Lower leg skin (tissue), 4 donors: ENCODE measurements around the gene KCNQ2. TPM values are rescaled to one million over a fixed set of nuclear protein-coding genes. Genes with fewer than 3 reads are reported as not detected.

Experiments used
- DNase-seq, 2 donors: peaks; one replicate each; pipeline ENCODE4 v3.0.0-alpha.2; 2019; ENCODE audit warnings: low spot score in 2 of 2
- H3K4me3 ChIP-seq: fragments of 200-600 bp; sonication (generic); 2 replicates; pipeline ENCODE4 v1.5.1; 2017; ENCODE audit warnings: mild to moderate bottlenecking, low read depth; ENCODE audit not compliant: poor library complexity, severe bottlenecking
- POLR2A ChIP-seq, 2 donors: fragments of 450-650 bp; IDR thresholded peaks; one replicate each; pipeline ENCODE4 v1.6.1; 2016 to 2017; ENCODE audit warnings: antibody characterized with exemption in 2 of 2, mild to moderate bottlenecking in 1 of 2, moderate library complexity in 1 of 2
- WGBS, 2 donors: methylation state at CpG; one replicate each; pipeline ENCODE4 v1.1.5; 2018; 5-methylcytosine and 5-hydroxymethylcytosine counted together
- intact Hi-C: fragments of 100-400 bp; cut with DNase I; formaldehyde crosslinking; loops from one replicate; pipeline ENCODE4 v1.15.0; 2023; ENCODE audit warnings: low total_unique reads
- total RNA-seq, 4 donors: library from RNA; depleted of rRNA; stranded (reverse); fragments of >200 nt; gene quantifications; one replicate each; pipeline ENCODE4 v1.1.0, GENCODE V29; 2016
- TF ChIP-seq, protein P1 (sequence below), 3 donors: fragments of 450-650 bp; IDR thresholded peaks; one replicate each; pipeline ENCODE4 v1.5.1; 2016; ENCODE audit warnings: antibody characterized with exemption in 3 of 3, mild to moderate bottlenecking in 3 of 3, moderate library complexity in 2 of 3

Gene KCNQ2
- total RNA-seq, 4 donors from 2014 or later = not detected

DNA sequence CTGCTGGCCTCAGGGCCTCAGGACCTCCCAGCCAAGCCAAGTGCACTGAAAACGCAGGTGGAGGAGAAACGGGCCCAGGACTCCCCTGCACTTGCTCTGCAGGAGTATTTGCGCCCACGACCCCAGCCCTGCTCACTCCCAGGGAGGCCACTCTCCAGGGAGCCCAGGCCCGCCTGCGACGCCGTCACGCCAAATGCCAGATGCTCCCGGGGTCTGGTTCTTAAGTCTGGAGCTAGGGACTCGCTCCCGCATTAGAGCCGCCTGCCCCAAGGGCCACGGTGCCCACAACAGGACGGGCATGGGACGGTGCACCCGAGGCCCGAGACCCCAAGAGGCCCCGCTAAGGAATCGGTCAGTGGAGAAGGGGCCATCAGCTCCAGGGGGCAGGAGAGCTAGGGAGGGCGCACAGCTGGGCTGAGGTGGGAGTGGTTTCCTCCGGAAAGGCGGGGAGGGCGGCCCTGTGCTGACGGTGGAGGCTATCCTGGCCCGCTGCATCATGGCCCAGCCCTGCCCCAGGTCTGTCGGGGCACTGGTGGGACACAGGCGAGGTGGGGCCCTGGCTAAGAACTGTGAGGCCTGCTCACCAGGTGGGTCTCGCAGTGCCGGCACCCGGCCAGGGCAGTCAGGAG, 67.2 kb downstream of the KCNQ2 start:
- TF ChIP-seq, protein P1, sequence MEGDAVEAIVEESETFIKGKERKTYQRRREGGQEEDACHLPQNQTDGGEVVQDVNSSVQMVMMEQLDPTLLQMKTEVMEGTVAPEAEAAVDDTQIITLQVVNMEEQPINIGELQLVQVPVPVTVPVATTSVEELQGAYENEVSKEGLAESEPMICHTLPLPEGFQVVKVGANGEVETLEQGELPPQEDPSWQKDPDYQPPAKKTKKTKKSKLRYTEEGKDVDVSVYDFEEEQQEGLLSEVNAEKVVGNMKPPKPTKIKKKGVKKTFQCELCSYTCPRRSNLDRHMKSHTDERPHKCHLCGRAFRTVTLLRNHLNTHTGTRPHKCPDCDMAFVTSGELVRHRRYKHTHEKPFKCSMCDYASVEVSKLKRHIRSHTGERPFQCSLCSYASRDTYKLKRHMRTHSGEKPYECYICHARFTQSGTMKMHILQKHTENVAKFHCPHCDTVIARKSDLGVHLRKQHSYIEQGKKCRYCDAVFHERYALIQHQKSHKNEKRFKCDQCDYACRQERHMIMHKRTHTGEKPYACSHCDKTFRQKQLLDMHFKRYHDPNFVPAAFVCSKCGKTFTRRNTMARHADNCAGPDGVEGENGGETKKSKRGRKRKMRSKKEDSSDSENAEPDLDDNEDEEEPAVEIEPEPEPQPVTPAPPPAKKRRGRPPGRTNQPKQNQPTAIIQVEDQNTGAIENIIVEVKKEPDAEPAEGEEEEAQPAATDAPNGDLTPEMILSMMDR (IDR thresholded peaks at IDR 0.05) = no peak
- no peak for TF ChIP-seq POLR2A (IDR thresholded peaks at IDR 0.05)
- no peak overlapping the region for H3K4me3 ChIP-seq
- WGBS, 2 donors = 61 to 72% methylated on average over 28 to 30 of the region's 31 CpGs
- intact Hi-C loops = no loop called here
- DNase-seq = no peak

GRCh38 chr20:63404129-63405085, 68.0 kb downstream of the KCNQ2 start:
- TF ChIP-seq, protein P1 (IDR thresholded peaks at IDR 0.05) = no peak
- no peak for TF ChIP-seq POLR2A (IDR thresholded peaks at IDR 0.05)
- WGBS, 2 donors = 69% methylated on average over 28 to 34 of the region's 34 CpGs
- no peak overlapping the region for H3K4me3 ChIP-seq
- DNase-seq = no peak
- intact Hi-C loops = no loop called here

- DNase-seq = no peak
- TF ChIP-seq POLR2A (IDR thresholded peaks at IDR 0.05) = no peak
- TF ChIP-seq, protein P1 (IDR thresholded peaks at IDR 0.05) = no peak
- intact Hi-C loops = no loop called here
- no peak overlapping the region for H3K4me3 ChIP-seq
- WGBS, 2 donors = 78 to 85% methylated on average over 18 to 19 of the region's 19 CpGs
Observed at GRCh38 chr20:63403403-63404105, 68.9 kb downstream of the KCNQ2 start.

- no peak overlapping the region for H3K4me3 ChIP-seq
- TF ChIP-seq POLR2A (IDR thresholded peaks at IDR 0.05) = no peak
- TF ChIP-seq, protein P1 (IDR thresholded peaks at IDR 0.05) = no peak
- no peak for DNase-seq
- intact Hi-C loops = no loop called here
- 36 to 64% methylated on average over 4 to 9 of the region's 9 CpGs for WGBS, 2 donors
Observed at GRCh38 chr20:63402860-63403220, 69.6 kb downstream of the KCNQ2 start.

GRCh38 chr20:63402181-63402859, 70.1 kb downstream of the KCNQ2 start:
- no peak for DNase-seq
- intact Hi-C loops = no loop called here
- H3K4me3 ChIP-seq = no peak overlapping the region
- TF ChIP-seq POLR2A (IDR thresholded peaks at IDR 0.05) = no peak
- TF ChIP-seq, protein P1 (IDR thresholded peaks at IDR 0.05) = no peak
- 46% methylated on average over 18 to 24 of the region's 24 CpGs for WGBS, 2 donors
